ENCODE measurements around the gene DDX28.
"Not testable (repeated sequence)": the region's sequence is repeated elsewhere in the genome, so short reads cannot be mapped to it uniquely, and the experiment has no call there.

DDX28 gene

DNA sequence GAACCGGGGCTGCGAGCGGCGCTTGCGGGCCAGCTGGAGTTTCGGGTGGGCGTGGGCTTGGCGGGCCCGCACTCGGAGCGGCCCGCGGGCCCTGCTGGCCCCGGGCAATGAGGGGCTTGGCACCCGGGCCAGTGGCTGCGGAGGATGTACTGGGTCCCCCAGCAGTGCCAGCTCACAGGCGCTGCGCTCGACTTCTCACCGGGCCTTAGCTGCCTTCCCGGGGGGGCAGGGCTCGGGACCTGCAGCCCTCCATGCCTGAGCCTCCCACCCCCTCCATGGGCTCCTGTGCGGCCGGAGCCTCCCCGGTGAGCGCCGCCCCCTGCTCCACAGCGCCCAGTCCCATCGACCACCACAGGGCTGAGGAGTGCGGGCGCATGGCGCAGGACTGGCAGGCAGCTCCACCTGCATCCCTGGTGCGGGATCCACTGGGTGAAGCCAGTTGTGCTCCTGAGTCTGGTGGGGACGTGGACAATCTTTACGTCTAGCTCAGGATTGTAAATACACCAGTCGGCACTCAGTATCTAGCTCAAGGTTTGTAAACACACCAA lies 24.7 kb downstream of the DDX28 start:
- H3K4me2 ChIP-seq (ENCODE audit: low read length); H3K27ac ChIP-seq; H3K4me1 ChIP-seq; H3K36me3 ChIP-seq (ENCODE audit: control insufficient read depth, insufficient read depth, low read length); H3K27me3 ChIP-seq (ENCODE audit: control insufficient read depth, insufficient read depth, low read length); H3K9me3 ChIP-seq (ENCODE audit: control insufficient read depth, low read length); H3K4me3 ChIP-seq (ENCODE audit: low read depth, low read length); H2AFZ ChIP-seq; H3K79me2 ChIP-seq; H3K9ac ChIP-seq: not testable (repeated sequence)

DNA sequence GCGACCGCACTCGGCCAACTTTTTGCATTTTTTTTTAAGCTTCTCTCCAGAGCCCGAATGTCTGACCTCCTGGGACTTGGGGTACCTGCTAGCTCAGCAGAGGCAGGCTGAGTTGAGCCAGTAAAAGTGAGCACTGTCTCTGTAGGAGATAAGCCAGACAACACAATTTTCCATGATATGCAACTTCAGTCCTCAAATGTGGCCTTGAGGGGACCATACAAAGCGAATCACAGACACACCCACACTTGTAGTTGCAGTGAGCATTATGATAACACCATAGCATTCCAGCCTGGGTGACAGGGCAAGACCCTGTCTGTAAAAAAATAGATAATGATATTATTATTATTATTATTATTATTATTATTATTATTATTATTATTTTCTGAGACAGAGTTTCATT lies 26.4 kb downstream of the DDX28 start:
- no peak overlapping the region for H3K27ac ChIP-seq
- no peak overlapping the region for H2AFZ ChIP-seq
- no peak overlapping the region for H3K9ac ChIP-seq
- TF ChIP-seq CTCF (IDR thresholded peaks at IDR 0.05): no peak
- no peaks in the 10 kb centered on the region for H3K36me3 ChIP-seq (ENCODE audit: control insufficient read depth, insufficient read depth, low read length)
- no peak overlapping the region for H3K4me3 ChIP-seq (ENCODE audit: low read depth, low read length)
- H3K9me3 ChIP-seq (ENCODE audit: control insufficient read depth, low read length): no peaks in the 10 kb centered on the region
- H3K27me3 ChIP-seq (ENCODE audit: control insufficient read depth, insufficient read depth, low read length): no peaks in the 10 kb centered on the region
- no peak overlapping the region for H3K4me2 ChIP-seq (ENCODE audit: low read length)
- H3K4me1 ChIP-seq: no peaks in the 10 kb centered on the region
- H3K79me2 ChIP-seq: no peaks in the 10 kb centered on the region

- H3K27ac ChIP-seq: no peak overlapping the region
- H3K9me3 ChIP-seq (ENCODE audit: control insufficient read depth, low read length): no peaks in the 10 kb centered on the region
- no peak overlapping the region for H3K9ac ChIP-seq
- no peaks in the 10 kb centered on the region for H3K4me1 ChIP-seq
- no peak for TF ChIP-seq CTCF (IDR thresholded peaks at IDR 0.05)
- H3K4me2 ChIP-seq (ENCODE audit: low read length): no peak overlapping the region
- H3K36me3 ChIP-seq (ENCODE audit: control insufficient read depth, insufficient read depth, low read length): no peaks in the 10 kb centered on the region
- H3K79me2 ChIP-seq: no peaks in the 10 kb centered on the region
- no peaks in the 10 kb centered on the region for H3K27me3 ChIP-seq (ENCODE audit: control insufficient read depth, insufficient read depth, low read length)
- no peak overlapping the region for H3K4me3 ChIP-seq (ENCODE audit: low read depth, low read length)
- no peak overlapping the region for H2AFZ ChIP-seq
Observed at GRCh38 chr16:67995423-67995822, 27.6 kb downstream of the DDX28 start.

GRCh38 chr16:67994040-67994408 lies 29.0 kb downstream of the DDX28 start:
- not testable (repeated sequence) for H3K36me3 ChIP-seq (ENCODE audit: control insufficient read depth, insufficient read depth, low read length); H3K27me3 ChIP-seq (ENCODE audit: control insufficient read depth, insufficient read depth, low read length); H3K4me3 ChIP-seq (ENCODE audit: low read depth, low read length); H3K79me2 ChIP-seq; H3K4me2 ChIP-seq (ENCODE audit: low read length); H3K9ac ChIP-seq; H3K4me1 ChIP-seq; H3K9me3 ChIP-seq (ENCODE audit: control insufficient read depth, low read length)
- peak overlapping the region; percentile 11 for H3K27ac ChIP-seq
- peak overlapping the region; percentile 78 for H2AFZ ChIP-seq

GRCh38 chr16:67993207-67994039 lies 29.6 kb downstream of the DDX28 start:
- TF ChIP-seq CTCF (IDR thresholded peaks at IDR 0.05): peak; percentile 96
- H3K27me3 ChIP-seq (ENCODE audit: control insufficient read depth, insufficient read depth, low read length): no peaks in the 10 kb centered on the region
- no peaks in the 10 kb centered on the region for H3K4me1 ChIP-seq
- H3K4me3 ChIP-seq (ENCODE audit: low read depth, low read length): no peak overlapping the region
- peak overlapping the region; percentile 78 for H2AFZ ChIP-seq
- H3K79me2 ChIP-seq: no peaks in the 10 kb centered on the region
- H3K9me3 ChIP-seq (ENCODE audit: control insufficient read depth, low read length): no peaks in the 10 kb centered on the region
- no peaks in the 10 kb centered on the region for H3K36me3 ChIP-seq (ENCODE audit: control insufficient read depth, insufficient read depth, low read length)
- peak overlapping the region; percentile 45 for H3K4me2 ChIP-seq (ENCODE audit: low read length)
- H3K9ac ChIP-seq: no peak overlapping the region
- H3K27ac ChIP-seq: peak overlapping the region; percentile 11
